ENCODE results near the gene BAZ2B. TPM values are rescaled to one million over a fixed set of nuclear protein-coding genes. Genes with fewer than 3 reads are reported as not detected.

Gene BAZ2B
- total and polyA plus RNA-seq, 9 of the 15 experiments (the other 6 are each of a cell fraction or from before 2014, with no cell fraction given): 7.5 to 38.6 (median 19.8) TPM

DNA sequence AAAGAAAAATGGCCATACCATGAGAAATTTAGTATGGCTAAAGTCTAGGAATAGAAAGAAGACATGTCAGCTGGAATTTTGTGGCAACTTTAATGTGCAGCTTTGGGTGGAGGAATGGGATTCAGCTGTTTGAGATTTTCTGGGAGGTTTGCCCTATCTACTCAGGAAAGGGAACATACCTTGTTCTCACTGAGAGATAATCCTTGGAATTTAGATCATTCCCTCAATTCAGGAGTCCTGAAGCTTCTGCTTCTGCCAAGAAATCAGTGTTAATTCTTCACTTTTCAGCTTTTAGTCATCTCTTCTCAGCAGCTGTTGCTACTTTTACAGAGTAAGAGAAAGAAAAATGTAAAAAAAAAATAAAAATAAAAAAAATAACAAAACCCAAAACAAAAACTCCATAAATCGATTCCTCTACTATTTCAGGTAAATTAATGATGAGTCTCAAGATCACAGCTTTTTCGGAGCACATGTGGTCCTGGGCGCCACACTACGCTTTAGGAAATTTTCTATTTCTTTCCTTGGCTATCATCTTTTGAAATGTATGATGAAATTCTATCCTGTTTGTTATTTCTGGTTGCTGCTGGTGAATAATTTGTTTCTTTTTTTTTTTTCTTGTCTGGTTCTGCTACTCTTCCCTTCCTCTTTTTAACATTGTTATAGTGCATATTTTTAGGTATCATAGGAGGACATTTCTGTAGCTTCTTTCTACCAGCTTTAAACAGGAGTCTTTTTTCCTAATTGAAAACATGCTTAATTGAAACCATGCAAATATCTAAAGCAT lies 18.9 kb upstream of the BAZ2B start:
- CTCF ChIA-PET (ENCODE audit: low intra/inter-chr PET ratio): no interaction called here
- no peak for TF ChIP-seq ZNF561 (CRISPR knock-in tag; conservative IDR thresholded peaks at IDR 0.05)
- TF ChIP-seq, protein P1, sequence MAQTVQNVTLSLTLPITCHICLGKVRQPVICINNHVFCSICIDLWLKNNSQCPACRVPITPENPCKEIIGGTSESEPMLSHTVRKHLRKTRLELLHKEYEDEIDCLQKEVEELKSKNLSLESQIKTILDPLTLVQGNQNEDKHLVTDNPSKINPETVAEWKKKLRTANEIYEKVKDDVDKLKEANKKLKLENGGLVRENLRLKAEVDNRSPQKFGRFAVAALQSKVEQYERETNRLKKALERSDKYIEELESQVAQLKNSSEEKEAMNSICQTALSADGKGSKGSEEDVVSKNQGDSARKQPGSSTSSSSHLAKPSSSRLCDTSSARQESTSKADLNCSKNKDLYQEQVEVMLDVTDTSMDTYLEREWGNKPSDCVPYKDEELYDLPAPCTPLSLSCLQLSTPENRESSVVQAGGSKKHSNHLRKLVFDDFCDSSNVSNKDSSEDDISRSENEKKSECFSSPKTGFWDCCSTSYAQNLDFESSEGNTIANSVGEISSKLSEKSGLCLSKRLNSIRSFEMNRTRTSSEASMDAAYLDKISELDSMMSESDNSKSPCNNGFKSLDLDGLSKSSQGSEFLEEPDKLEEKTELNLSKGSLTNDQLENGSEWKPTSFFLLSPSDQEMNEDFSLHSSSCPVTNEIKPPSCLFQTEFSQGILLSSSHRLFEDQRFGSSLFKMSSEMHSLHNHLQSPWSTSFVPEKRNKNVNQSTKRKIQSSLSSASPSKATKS (CRISPR knock-in tag; IDR thresholded peaks at IDR 0.05): no peak
- no peak for TF ChIP-seq NONO (IDR thresholded peaks at IDR 0.05; ENCODE audit: low read depth in 2 of 2, low read length in 1 of 2)
- no peak for TF ChIP-seq SIN3B (IDR thresholded peaks at IDR 0.05; ENCODE audit: low read depth)
- TF ChIP-seq LCOR (CRISPR knock-in tag; IDR thresholded peaks at IDR 0.05): no peak
- no peak for TF ChIP-seq CHD1 (IDR thresholded peaks at IDR 0.05; ENCODE audit: low read length)
- TF ChIP-seq, protein P2, sequence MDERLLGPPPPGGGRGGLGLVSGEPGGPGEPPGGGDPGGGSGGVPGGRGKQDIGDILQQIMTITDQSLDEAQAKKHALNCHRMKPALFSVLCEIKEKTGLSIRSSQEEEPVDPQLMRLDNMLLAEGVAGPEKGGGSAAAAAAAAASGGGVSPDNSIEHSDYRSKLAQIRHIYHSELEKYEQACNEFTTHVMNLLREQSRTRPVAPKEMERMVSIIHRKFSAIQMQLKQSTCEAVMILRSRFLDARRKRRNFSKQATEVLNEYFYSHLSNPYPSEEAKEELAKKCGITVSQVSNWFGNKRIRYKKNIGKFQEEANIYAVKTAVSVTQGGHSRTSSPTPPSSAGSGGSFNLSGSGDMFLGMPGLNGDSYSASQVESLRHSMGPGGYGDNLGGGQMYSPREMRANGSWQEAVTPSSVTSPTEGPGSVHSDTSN (CRISPR knock-in tag; IDR thresholded peaks at IDR 0.05; ENCODE audit: low read depth): no peak
- TF ChIP-seq, protein P2 (tag; conservative IDR thresholded peaks at IDR 0.05; ENCODE audit: low read depth): no peak
- no peak for TF ChIP-seq MCM2 (IDR thresholded peaks at IDR 0.05; ENCODE audit: low read depth)
- no peak for TF ChIP-seq DACH1 (IDR thresholded peaks at IDR 0.05; ENCODE audit: partially characterized antibody)
- TF ChIP-seq SNRNP70 (optimal IDR thresholded peaks at IDR 0.05; ENCODE audit: low read depth, low read length): no peak
- TF ChIP-seq, protein P3, sequence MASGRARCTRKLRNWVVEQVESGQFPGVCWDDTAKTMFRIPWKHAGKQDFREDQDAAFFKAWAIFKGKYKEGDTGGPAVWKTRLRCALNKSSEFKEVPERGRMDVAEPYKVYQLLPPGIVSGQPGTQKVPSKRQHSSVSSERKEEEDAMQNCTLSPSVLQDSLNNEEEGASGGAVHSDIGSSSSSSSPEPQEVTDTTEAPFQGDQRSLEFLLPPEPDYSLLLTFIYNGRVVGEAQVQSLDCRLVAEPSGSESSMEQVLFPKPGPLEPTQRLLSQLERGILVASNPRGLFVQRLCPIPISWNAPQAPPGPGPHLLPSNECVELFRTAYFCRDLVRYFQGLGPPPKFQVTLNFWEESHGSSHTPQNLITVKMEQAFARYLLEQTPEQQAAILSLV (tag; IDR thresholded peaks at IDR 0.05): no peak
- no peak for TF ChIP-seq FUS (optimal IDR thresholded peaks at IDR 0.05; ENCODE audit: low read depth, low read length)
- no peak for TF ChIP-seq DMBX1 (CRISPR knock-in tag; IDR thresholded peaks at IDR 0.05; ENCODE audit: borderline replicate concordance)
- no peak for TF ChIP-seq ZNF79 (CRISPR knock-in tag; IDR thresholded peaks at IDR 0.05; ENCODE audit: low read depth)
- no peak for TF ChIP-seq ZNF830 (CRISPR knock-in tag; IDR thresholded peaks at IDR 0.05)
- ATAC-seq: no peak
- 14% methylated on average over 4 of the region's 4 CpGs for WGBS (ENCODE audit: insufficient coverage, low coverage, missing lambda C conversion rate)
- H3K27ac ChIP-seq (ENCODE audit: extremely low read depth, low read depth, low read length): no peak overlapping the region
- H3K9ac ChIP-seq (ENCODE audit: insufficient read depth in 1 of 2, low read depth in 2 of 2, low read length in 2 of 2): no peak overlapping the region
- no peaks in the 10 kb centered on the region for H3K27me3 ChIP-seq (ENCODE audit: control insufficient read depth in 2 of 2, insufficient read depth in 2 of 2, low read length in 2 of 2)
- no peak for DNase-seq (ENCODE audit: extremely low read depth in 1 of 4, low spot score in 3 of 4)
- H3K9me1 ChIP-seq (ENCODE audit: control insufficient read depth, insufficient read depth, low read length): no peaks in the 10 kb centered on the region
- no peaks in the 10 kb centered on the region for H3K36me3 ChIP-seq (ENCODE audit: control insufficient read depth, insufficient read depth, low read length)
- no peak for FAIRE-seq
- no peak overlapping the region for H3K4me3 ChIP-seq
- H3K9me3 ChIP-seq (replicated peaks; ENCODE audit: control insufficient read depth, insufficient read depth, low read depth, low read length): no peaks in the 10 kb centered on the region
- H3K4me2 ChIP-seq (ENCODE audit: insufficient read depth, low read length): no peak overlapping the region
- intact Hi-C loops (cut with micrococcal nuclease): no loop called here
- no peaks in the 10 kb centered on the region for H4K20me1 ChIP-seq (replicated peaks; ENCODE audit: control insufficient read depth, insufficient read depth, low read length)
- POLR2A ChIA-PET: interaction anchor here (0.9 to 1.2 kb wide), 2 partner anchors 20 to 22 kb away, joined by 3 to 6 read pairs; no protein-coding TSS in a partner anchor
- no TSS peak for BruUV-seq (replicated peaks)
- no peaks in the 10 kb centered on the region for H3K4me1 ChIP-seq (replicated peaks in 1 of 2; ENCODE audit: control insufficient read depth in 2 of 2, insufficient read depth in 2 of 2, low read length in 2 of 2)
- no peak overlapping the region for H2AFZ ChIP-seq (ENCODE audit: low read depth, low read length)
- H3K79me2 ChIP-seq (ENCODE audit: control insufficient read depth, insufficient read depth, low read length): no peaks in the 10 kb centered on the region
- in situ Hi-C loops (cut with MboI): no loop called here

Measured in K562 (cell line).